Keratinocyte (primary cell): Measurements from ENCODE around the gene DMD. TPM values are rescaled to one million over a fixed set of nuclear protein-coding genes. Genes with fewer than 3 reads are reported as not detected.
A peak's percentile ranks its signal among the peaks of the same experiment; 100 is the strongest.
"Not testable (repeated sequence)": the region's sequence is repeated elsewhere in the genome, so short reads cannot be mapped to it uniquely, and the experiment has no call there.

Experiments
- DNase-seq: peaks from one replicate; pipeline ENCODE4 v3.0.0-alpha.2; 2011; ENCODE audit warnings: low read depth, missing footprints, low spot score
- FAIRE-seq: peaks from 2 replicates; lab custom pipeline; 2011; peaks lifted over from hg19 to GRCh38; lab: Jason Lieb, UNC
- H2AFZ ChIP-seq: 2 replicates; pipeline ENCODE4 v1.6.0; 2012; ENCODE audit warnings: low read length, control low read depth, inconsistent platforms; ENCODE audit not compliant: control insufficient read depth
- H3K27ac ChIP-seq: 2 replicates; pipeline ENCODE4 v1.5.1; 2011; ENCODE audit warnings: low read length; ENCODE audit not compliant: control insufficient read depth, insufficient read depth
- H3K27me3 ChIP-seq: 3 replicates; pipeline ENCODE4 v1.6.0; 2011; ENCODE audit warnings: low read length; ENCODE audit not compliant: control insufficient read depth, insufficient read depth; ENCODE audit errors: extremely low read depth
- H3K36me3 ChIP-seq, 2 experiments: 2 replicates in 1 of 2; 3 replicates in 1 of 2; pipeline ENCODE4 v1.5.1; 2011; ENCODE audit warnings: low read length in 2 of 2, mild to moderate bottlenecking in 1 of 2; ENCODE audit not compliant: control insufficient read depth in 2 of 2, insufficient read depth in 2 of 2; ENCODE audit errors: extremely low read depth in 1 of 2
- H3K4me1 ChIP-seq: 3 replicates; pipeline ENCODE4 v1.5.1; 2011; ENCODE audit warnings: low read length; ENCODE audit not compliant: control insufficient read depth, insufficient read depth; ENCODE audit errors: extremely low read depth
- H3K4me2 ChIP-seq: 3 replicates; pipeline ENCODE4 v1.6.0; 2011; ENCODE audit warnings: low read depth, low read length; ENCODE audit not compliant: control insufficient read depth, insufficient read depth; ENCODE audit errors: extremely low read depth
- H3K4me3 ChIP-seq, 3 experiments: fragments of 200-600 bp in 1 of 3; sonication (generic) in 1 of 3; 2 replicates in 2 of 3; 3 replicates in 1 of 3; pipeline ENCODE4 v1.5.1; 2011 to 2016; ENCODE audit warnings: low read length in 3 of 3, mild to moderate bottlenecking in 3 of 3, control low read depth in 2 of 3, inconsistent platforms in 1 of 3, low read depth in 1 of 3, mixed read lengths in 1 of 3, mixed run types in 1 of 3, moderate library complexity in 1 of 3; ENCODE audit not compliant: control insufficient read depth in 2 of 3, insufficient read depth in 2 of 3; ENCODE audit errors: extremely low read depth in 1 of 3
- H3K79me2 ChIP-seq: 2 replicates; pipeline ENCODE4 v1.6.0; 2012; ENCODE audit warnings: low read length; ENCODE audit not compliant: control insufficient read depth, insufficient read depth
- H3K9ac ChIP-seq: 3 replicates; pipeline ENCODE4 v1.6.0; 2011; ENCODE audit warnings: low read length; ENCODE audit not compliant: control insufficient read depth, insufficient read depth; ENCODE audit errors: extremely low read depth
- H3K9me1 ChIP-seq: 3 replicates; pipeline ENCODE4 v1.6.0; 2011; ENCODE audit warnings: low read length; ENCODE audit not compliant: control insufficient read depth, insufficient read depth; ENCODE audit errors: extremely low read depth
- H3K9me3 ChIP-seq: 2 replicates; pipeline ENCODE4 v1.5.1; 2012; ENCODE audit warnings: low read depth, low read length; ENCODE audit not compliant: control insufficient read depth
- H4K20me1 ChIP-seq: 3 replicates; pipeline ENCODE4 v1.6.0; 2011; ENCODE audit warnings: low read length; ENCODE audit not compliant: control insufficient read depth, insufficient read depth; ENCODE audit errors: extremely low read depth
- EZH2 ChIP-seq: IDR thresholded peaks from one replicate; pipeline ENCODE4 v1.6.1; 2012; ENCODE audit warnings: inconsistent platforms, mild to moderate bottlenecking, low read length, moderate library complexity
- dilution Hi-C: fragments of 300-500 bp; cut with MboI; formaldehyde crosslinking; loops from one replicate; pipeline ENCODE4 v1.7.0; 2020; ENCODE audit warnings: low sequenced_read_pairs; ENCODE audit not compliant: extremely low pct_ligation_motif_present
- polyA plus RNA-seq, 5 experiments: library from polyadenylated mRNA; depleted of rRNA in 3 of 5; stranded (reverse) in 3 of 5; stranded (forward) in 1 of 5; unstranded in 1 of 5; fragments of >200 nt; gene quantifications; 1 replicate in 1 of 5; 2 replicates in 3 of 5; 3 replicates in 1 of 5; pipeline versions ENCODE4 v1.2.1 to v1.2.3, GENCODE V29; 2011 to 2012; ENCODE audit warnings: missing spikeins in 2 of 5, low read depth in 1 of 5, low replicate concordance in 1 of 5
- TF ChIP-seq, protein P1 (sequence below), 3 experiments: IDR thresholded peaks in 1 of 3; conservative IDR thresholded peaks in 1 of 3; optimal IDR thresholded peaks in 1 of 3; 2 replicates in 2 of 3; 3 replicates in 1 of 3; pipeline versions ENCODE3 to v1.5.1; 2011; ENCODE audit warnings: low read length in 3 of 3, mild to moderate bottlenecking in 3 of 3, moderate library complexity in 2 of 3, control low read depth in 1 of 3, inconsistent platforms in 1 of 3; ENCODE audit not compliant: insufficient read depth in 2 of 3; ENCODE audit errors: extremely low read depth in 1 of 3

Gene DMD
- polyA plus RNA-seq, 1 donor (not counting 4 experiments of a cell fraction or from before 2014, with no cell fraction given), result 8.9 TPM

DNA sequence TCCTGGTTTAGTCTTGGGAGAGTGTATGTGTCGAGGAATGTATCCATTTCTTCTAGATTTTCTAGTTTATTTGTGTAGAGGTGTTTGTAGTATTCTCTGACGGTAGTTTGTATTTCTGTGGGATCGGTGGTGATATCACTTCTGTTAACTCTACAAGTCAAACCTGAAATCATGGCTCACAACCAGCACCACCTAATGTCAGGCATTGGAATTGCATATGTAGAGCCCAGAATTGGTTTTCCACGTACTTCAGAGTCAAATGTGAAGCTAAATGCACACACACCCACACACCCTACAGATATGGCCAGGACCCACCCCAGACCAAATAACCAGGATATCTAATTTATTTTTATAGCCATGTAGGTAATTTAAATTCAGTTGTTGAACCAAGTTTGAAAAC, 964.7 kb downstream of the DMD start:
- H3K79me2 ChIP-seq, H3K9ac ChIP-seq, H3K27me3 ChIP-seq, dilution Hi-C loops, H3K27ac ChIP-seq, DNase-seq, H2AFZ ChIP-seq, H3K4me3 ChIP-seq, H3K36me3 ChIP-seq, H3K4me1 ChIP-seq, H3K9me1 ChIP-seq, FAIRE-seq, H3K4me2 ChIP-seq, H4K20me1 ChIP-seq, H3K9me3 ChIP-seq: not testable (repeated sequence)
- TF ChIP-seq, protein P1, sequence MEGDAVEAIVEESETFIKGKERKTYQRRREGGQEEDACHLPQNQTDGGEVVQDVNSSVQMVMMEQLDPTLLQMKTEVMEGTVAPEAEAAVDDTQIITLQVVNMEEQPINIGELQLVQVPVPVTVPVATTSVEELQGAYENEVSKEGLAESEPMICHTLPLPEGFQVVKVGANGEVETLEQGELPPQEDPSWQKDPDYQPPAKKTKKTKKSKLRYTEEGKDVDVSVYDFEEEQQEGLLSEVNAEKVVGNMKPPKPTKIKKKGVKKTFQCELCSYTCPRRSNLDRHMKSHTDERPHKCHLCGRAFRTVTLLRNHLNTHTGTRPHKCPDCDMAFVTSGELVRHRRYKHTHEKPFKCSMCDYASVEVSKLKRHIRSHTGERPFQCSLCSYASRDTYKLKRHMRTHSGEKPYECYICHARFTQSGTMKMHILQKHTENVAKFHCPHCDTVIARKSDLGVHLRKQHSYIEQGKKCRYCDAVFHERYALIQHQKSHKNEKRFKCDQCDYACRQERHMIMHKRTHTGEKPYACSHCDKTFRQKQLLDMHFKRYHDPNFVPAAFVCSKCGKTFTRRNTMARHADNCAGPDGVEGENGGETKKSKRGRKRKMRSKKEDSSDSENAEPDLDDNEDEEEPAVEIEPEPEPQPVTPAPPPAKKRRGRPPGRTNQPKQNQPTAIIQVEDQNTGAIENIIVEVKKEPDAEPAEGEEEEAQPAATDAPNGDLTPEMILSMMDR (optimal IDR thresholded peaks at IDR 0.05 in 1 of 3, IDR thresholded peaks at IDR 0.05 in 1 of 3, conservative IDR thresholded peaks at IDR 0.05 in 1 of 3; ENCODE audit: extremely low read depth in 1 of 3, insufficient read depth in 2 of 3, low read length in 3 of 3), result peak in 2 of 3 experiments; percentile 15 to 20

DNA sequence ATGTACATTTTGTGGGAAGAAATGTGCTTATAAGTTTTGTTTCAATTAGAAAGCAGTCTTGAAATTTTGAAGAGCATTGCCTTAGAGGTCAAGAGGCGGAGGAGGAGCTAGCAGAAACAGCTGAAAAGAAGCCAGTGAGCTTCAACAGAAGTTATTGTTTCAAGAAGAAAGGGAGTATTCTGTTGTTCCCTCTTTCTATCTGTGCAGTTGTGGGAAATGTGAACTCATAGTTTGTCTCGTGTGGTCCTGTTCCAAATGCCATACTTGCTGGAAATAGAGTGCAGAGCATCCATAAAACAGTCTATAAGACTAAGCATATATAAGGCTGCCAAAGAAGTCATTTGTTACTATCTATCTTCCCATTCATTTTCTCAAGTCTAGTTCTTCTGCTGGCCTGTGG, 1015.7 kb downstream of the DMD start:
- no peaks in the 10 kb centered on the region for H4K20me1 ChIP-seq
- H3K27me3 ChIP-seq, result no peaks in the 10 kb centered on the region
- dilution Hi-C loops, result no loop called here
- no peak overlapping the region for H3K4me3 ChIP-seq
- no peak overlapping the region for H3K4me2 ChIP-seq
- H3K27ac ChIP-seq, result no peak overlapping the region
- H3K9ac ChIP-seq, result no peak overlapping the region
- no peaks in the 10 kb centered on the region for H3K9me1 ChIP-seq
- no peaks in the 10 kb centered on the region for H3K79me2 ChIP-seq
- TF ChIP-seq EZH2, result no peak
- TF ChIP-seq, protein P1 (optimal IDR thresholded peaks at IDR 0.05 in 1 of 3, IDR thresholded peaks at IDR 0.05 in 1 of 3, conservative IDR thresholded peaks at IDR 0.05 in 1 of 3; ENCODE audit: extremely low read depth in 1 of 3, insufficient read depth in 2 of 3, low read length in 3 of 3), result no peak
- DNase-seq (no peak), FAIRE-seq (no peak)
- H3K9me3 ChIP-seq, result no peaks in the 10 kb centered on the region
- no peaks in the 10 kb centered on the region for H3K36me3 ChIP-seq
- H2AFZ ChIP-seq, result no peak overlapping the region
- no peaks in the 10 kb centered on the region for H3K4me1 ChIP-seq
